ENCODE data around the gene KIF6.

KIF6 gene

DNA sequence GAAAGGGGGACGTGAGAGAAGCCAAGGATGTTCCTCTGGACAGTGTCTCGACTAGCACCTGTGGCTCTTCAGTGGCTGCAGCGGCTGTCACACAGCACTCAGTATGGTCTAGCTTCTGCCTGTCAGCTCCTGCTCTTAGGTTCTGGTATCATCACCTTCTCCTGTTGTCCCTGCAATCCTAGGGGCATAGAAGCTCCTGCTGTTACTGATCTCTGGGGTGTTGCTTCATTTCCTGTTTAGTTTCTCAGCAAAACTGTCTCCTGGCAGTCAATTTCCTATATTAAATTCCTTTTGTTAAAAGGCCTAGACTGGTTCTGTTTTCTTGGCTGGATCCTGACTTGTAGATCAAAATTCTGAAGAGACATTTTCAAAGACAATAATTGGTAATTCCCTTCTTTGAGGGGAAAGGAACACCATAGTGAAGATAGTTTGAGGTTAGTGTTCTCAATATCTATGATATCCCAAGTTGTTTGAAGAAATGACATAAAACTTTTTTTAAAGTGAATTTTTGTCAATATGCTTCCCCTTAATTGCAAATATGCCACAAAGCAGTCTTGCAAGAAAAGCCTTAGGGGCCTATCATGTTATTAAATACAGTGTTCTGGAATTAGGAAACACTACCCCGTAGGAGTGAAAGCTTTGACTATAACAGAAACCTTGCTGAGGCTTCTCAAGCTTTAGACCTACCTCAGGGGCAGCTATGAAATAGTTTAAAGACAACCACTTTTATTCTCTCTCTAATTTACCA lies 148.5 kb downstream of the KIF6 start:
- Histone ChIP-seq H3K27me3 (replicated peaks; ENCODE audit: control insufficient read depth, insufficient read depth, low read length, poor library complexity, severe bottlenecking) (no peaks in the 10 kb centered on the region), H3K27ac (ENCODE audit: insufficient read depth, low read length, poor library complexity, severe bottlenecking) (no peak overlapping the region), H3K4me3 (ENCODE audit: insufficient read depth, low read depth, low read length, poor library complexity, severe bottlenecking) (no peak overlapping the region), H3K9me3 (ENCODE audit: control insufficient read depth, low read length) (no peaks in the 10 kb centered on the region), H3K4me1 (ENCODE audit: control insufficient read depth, insufficient read depth, low read length, poor library complexity, severe bottlenecking) (no peaks in the 10 kb centered on the region), H3K36me3 (ENCODE audit: control insufficient read depth, insufficient read depth, low read length) (no peaks in the 10 kb centered on the region)
- no peak for DNase-seq

GRCh38 chr6:39574991-39575390 lies 150.2 kb downstream of the KIF6 start:
- Histone ChIP-seq H3K36me3 (ENCODE audit: control insufficient read depth, insufficient read depth, low read length) (no peaks in the 10 kb centered on the region), H3K27ac (ENCODE audit: insufficient read depth, low read length, poor library complexity, severe bottlenecking) (no peak overlapping the region), H3K9me3 (ENCODE audit: control insufficient read depth, low read length) (no peaks in the 10 kb centered on the region), H3K4me1 (ENCODE audit: control insufficient read depth, insufficient read depth, low read length, poor library complexity, severe bottlenecking) (no peaks in the 10 kb centered on the region), H3K27me3 (replicated peaks; ENCODE audit: control insufficient read depth, insufficient read depth, low read length, poor library complexity, severe bottlenecking) (no peaks in the 10 kb centered on the region), H3K4me3 (ENCODE audit: insufficient read depth, low read depth, low read length, poor library complexity, severe bottlenecking) (no peak overlapping the region)
- no peak for DNase-seq

DNA sequence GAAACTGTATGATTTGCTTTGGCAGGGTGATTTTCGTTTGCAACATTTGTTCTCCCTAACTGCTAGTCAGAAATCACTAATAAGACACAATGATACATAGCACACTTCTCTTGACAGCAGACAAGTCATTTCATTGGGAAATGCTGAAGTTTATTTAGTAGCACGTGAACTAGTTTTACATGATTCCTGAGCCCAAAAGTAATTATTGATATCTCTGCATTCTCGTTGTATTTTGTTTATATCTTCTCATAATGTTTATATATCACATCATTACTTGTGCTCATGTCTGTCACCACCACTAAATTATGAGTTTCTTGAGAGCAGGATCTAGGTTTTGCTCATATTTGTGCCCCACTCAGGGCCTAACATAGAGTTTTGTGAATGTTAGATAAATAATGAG lies 151.7 kb downstream of the KIF6 start:
- no peaks in the 10 kb centered on the region for H3K9me3 ChIP-seq (ENCODE audit: control insufficient read depth, low read length)
- H3K4me3 ChIP-seq (ENCODE audit: insufficient read depth, low read depth, low read length, poor library complexity, severe bottlenecking) = no peak overlapping the region
- H3K27ac ChIP-seq (ENCODE audit: insufficient read depth, low read length, poor library complexity, severe bottlenecking) = no peak overlapping the region
- no peaks in the 10 kb centered on the region for H3K4me1 ChIP-seq (ENCODE audit: control insufficient read depth, insufficient read depth, low read length, poor library complexity, severe bottlenecking)
- no peak for DNase-seq
- H3K27me3 ChIP-seq (replicated peaks; ENCODE audit: control insufficient read depth, insufficient read depth, low read length, poor library complexity, severe bottlenecking) = no peaks in the 10 kb centered on the region
- H3K36me3 ChIP-seq (ENCODE audit: control insufficient read depth, insufficient read depth, low read length) = no peaks in the 10 kb centered on the region

DNA sequence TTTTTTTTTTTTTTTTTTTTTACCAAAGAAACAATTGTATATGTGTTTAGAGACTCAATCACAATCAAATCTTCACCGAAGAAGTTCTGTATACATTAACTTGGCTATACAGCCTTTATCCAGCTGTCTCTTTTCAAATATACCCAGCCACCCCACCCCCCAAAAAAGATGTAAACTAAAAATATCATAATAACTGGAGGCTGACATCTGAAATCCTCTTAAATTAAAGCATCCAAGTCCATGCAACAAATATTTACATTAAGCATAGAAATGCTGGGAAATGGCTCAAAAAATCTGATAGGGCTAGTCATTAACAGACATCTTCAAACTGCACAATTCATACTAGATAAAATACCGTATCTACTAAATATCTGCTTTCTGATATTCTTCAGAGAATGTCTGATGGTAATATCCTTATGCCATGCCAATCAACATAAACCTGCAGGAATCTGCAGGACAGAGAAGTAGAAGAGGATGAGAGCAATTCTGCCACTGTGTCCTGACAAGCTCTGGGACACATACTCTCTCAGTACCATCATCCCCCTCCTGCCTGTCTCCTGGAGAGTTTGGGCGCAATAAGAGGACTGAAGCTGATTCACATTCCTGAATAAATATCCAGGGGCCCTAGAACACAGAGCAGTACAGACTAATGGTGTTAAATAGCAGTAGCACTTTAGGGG lies 152.4 kb downstream of the KIF6 start:
- Histone ChIP-seq H3K9me3 (ENCODE audit: control insufficient read depth, low read length) (no peaks in the 10 kb centered on the region), H3K4me3 (ENCODE audit: insufficient read depth, low read depth, low read length, poor library complexity, severe bottlenecking) (no peak overlapping the region), H3K36me3 (ENCODE audit: control insufficient read depth, insufficient read depth, low read length) (no peaks in the 10 kb centered on the region), H3K27ac (ENCODE audit: insufficient read depth, low read length, poor library complexity, severe bottlenecking) (no peak overlapping the region), H3K4me1 (ENCODE audit: control insufficient read depth, insufficient read depth, low read length, poor library complexity, severe bottlenecking) (no peaks in the 10 kb centered on the region), H3K27me3 (replicated peaks; ENCODE audit: control insufficient read depth, insufficient read depth, low read length, poor library complexity, severe bottlenecking) (no peaks in the 10 kb centered on the region)
- no peak for DNase-seq

DNA sequence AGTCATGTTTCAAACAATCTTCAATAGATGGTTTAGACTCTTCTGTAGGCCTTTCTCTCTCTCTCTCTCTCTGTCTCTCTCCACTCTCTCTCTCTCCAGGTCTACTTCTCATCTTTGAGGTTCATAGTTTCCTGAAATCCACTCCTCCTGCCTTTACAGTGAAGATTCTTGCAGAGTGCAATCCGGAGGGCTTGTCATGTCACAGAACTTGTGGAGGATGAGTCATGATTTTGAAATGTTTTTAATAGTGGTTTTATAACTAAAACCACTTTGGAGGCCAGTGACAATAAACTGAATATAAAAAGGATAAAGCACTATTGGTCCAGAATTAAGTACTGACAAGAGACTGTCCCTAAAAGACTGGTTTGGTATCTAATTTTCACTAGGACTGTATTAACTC lies 156.3 kb downstream of the KIF6 start:
- no peak for DNase-seq
- Histone ChIP-seq H3K27ac (ENCODE audit: insufficient read depth, low read length, poor library complexity, severe bottlenecking) (no peak overlapping the region), H3K4me1 (ENCODE audit: control insufficient read depth, insufficient read depth, low read length, poor library complexity, severe bottlenecking) (no peaks in the 10 kb centered on the region), H3K27me3 (replicated peaks; ENCODE audit: control insufficient read depth, insufficient read depth, low read length, poor library complexity, severe bottlenecking) (no peaks in the 10 kb centered on the region), H3K4me3 (ENCODE audit: insufficient read depth, low read depth, low read length, poor library complexity, severe bottlenecking) (no peak overlapping the region), H3K36me3 (ENCODE audit: control insufficient read depth, insufficient read depth, low read length) (no peaks in the 10 kb centered on the region), H3K9me3 (ENCODE audit: control insufficient read depth, low read length) (no peaks in the 10 kb centered on the region)

- no peak overlapping the region for H3K27ac ChIP-seq (ENCODE audit: insufficient read depth, low read length, poor library complexity, severe bottlenecking)
- no peaks in the 10 kb centered on the region for H3K27me3 ChIP-seq (replicated peaks; ENCODE audit: control insufficient read depth, insufficient read depth, low read length, poor library complexity, severe bottlenecking)
- H3K36me3 ChIP-seq (ENCODE audit: control insufficient read depth, insufficient read depth, low read length) = no peaks in the 10 kb centered on the region
- H3K4me1 ChIP-seq (ENCODE audit: control insufficient read depth, insufficient read depth, low read length, poor library complexity, severe bottlenecking) = no peaks in the 10 kb centered on the region
- DNase-seq = no peak
- H3K9me3 ChIP-seq (ENCODE audit: control insufficient read depth, low read length) = no peaks in the 10 kb centered on the region
- no peak overlapping the region for H3K4me3 ChIP-seq (ENCODE audit: insufficient read depth, low read depth, low read length, poor library complexity, severe bottlenecking)
These were observed 158.1 kb downstream of the KIF6 start for GRCh38 chr6:39567091-39567490.

GRCh38 chr6:39566456-39566855 lies 158.8 kb downstream of the KIF6 start:
- no peaks in the 10 kb centered on the region for H3K9me3 ChIP-seq (ENCODE audit: control insufficient read depth, low read length)
- H3K27ac ChIP-seq (ENCODE audit: insufficient read depth, low read length, poor library complexity, severe bottlenecking) = no peak overlapping the region
- DNase-seq = no peak
- no peak overlapping the region for H3K4me3 ChIP-seq (ENCODE audit: insufficient read depth, low read depth, low read length, poor library complexity, severe bottlenecking)
- no peaks in the 10 kb centered on the region for H3K36me3 ChIP-seq (ENCODE audit: control insufficient read depth, insufficient read depth, low read length)
- no peaks in the 10 kb centered on the region for H3K27me3 ChIP-seq (replicated peaks; ENCODE audit: control insufficient read depth, insufficient read depth, low read length, poor library complexity, severe bottlenecking)
- no peaks in the 10 kb centered on the region for H3K4me1 ChIP-seq (ENCODE audit: control insufficient read depth, insufficient read depth, low read length, poor library complexity, severe bottlenecking)

- H3K36me3 ChIP-seq (ENCODE audit: control insufficient read depth, insufficient read depth, low read length) = no peaks in the 10 kb centered on the region
- no peaks in the 10 kb centered on the region for H3K9me3 ChIP-seq (ENCODE audit: control insufficient read depth, low read length)
- no peaks in the 10 kb centered on the region for H3K4me1 ChIP-seq (ENCODE audit: control insufficient read depth, insufficient read depth, low read length, poor library complexity, severe bottlenecking)
- no peak overlapping the region for H3K27ac ChIP-seq (ENCODE audit: insufficient read depth, low read length, poor library complexity, severe bottlenecking)
- no peak for DNase-seq
- no peaks in the 10 kb centered on the region for H3K27me3 ChIP-seq (replicated peaks; ENCODE audit: control insufficient read depth, insufficient read depth, low read length, poor library complexity, severe bottlenecking)
- no peak overlapping the region for H3K4me3 ChIP-seq (ENCODE audit: insufficient read depth, low read depth, low read length, poor library complexity, severe bottlenecking)
These were observed 159.3 kb downstream of the KIF6 start for GRCh38 chr6:39565956-39566355.

DNA sequence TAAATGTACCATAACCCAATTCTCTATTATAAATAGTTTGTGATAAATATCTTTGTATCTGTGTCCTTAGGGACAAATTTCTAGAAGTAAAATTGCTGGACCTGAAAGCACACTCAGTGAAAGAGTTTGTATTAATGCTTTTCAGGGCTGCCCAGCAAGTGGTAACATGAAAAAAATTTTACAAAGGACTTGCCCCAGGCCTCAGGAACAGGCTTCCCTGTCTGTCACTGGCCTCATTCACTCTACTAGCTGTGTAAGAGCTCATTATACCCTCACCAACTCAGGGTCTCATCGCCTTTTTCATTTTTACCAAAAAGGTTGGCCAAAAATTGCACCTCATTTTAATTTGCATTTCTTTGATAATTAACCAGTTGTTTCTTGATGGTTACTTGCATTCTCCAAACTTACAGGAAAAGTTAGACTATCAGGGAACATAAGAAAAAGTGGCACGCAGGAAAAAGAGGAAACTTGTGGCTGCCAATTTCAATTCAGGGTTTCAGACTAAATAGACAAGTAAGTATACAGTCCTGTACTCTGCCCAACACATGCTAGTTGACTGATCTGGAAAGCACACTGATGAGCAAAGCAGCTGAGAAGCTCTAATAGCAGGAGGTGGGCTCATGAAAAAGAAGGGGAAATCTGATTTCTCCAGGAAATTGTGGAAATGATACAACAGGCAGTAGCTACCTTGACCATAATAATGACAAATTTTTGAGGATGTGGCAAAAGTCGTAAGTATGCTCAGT lies 161.5 kb downstream of the KIF6 start:
- Histone ChIP-seq H3K36me3 (ENCODE audit: control insufficient read depth, insufficient read depth, low read length) (no peaks in the 10 kb centered on the region), H3K27me3 (replicated peaks; ENCODE audit: control insufficient read depth, insufficient read depth, low read length, poor library complexity, severe bottlenecking) (no peaks in the 10 kb centered on the region), H3K9me3 (ENCODE audit: control insufficient read depth, low read length) (no peaks in the 10 kb centered on the region), H3K4me3 (ENCODE audit: insufficient read depth, low read depth, low read length, poor library complexity, severe bottlenecking) (no peak overlapping the region), H3K4me1 (ENCODE audit: control insufficient read depth, insufficient read depth, low read length, poor library complexity, severe bottlenecking) (no peaks in the 10 kb centered on the region), H3K27ac (ENCODE audit: insufficient read depth, low read length, poor library complexity, severe bottlenecking) (no peak overlapping the region)
- DNase-seq = no peak

Data from effector memory CD4-positive, alpha-beta T cell (primary cell).